GM21447 (cell line): ENCODE results near the gene SPATS2.

ENCODE experiments used
- ATAC-seq: cut with Tn5 transposase; IDR thresholded peaks from one replicate; pipeline ENCODE4 v1.9.1; 2021; ENCODE audit not compliant: unreplicated experiment

SPATS2 gene

GRCh38 chr12:49538510-49539403 lies 171.5 kb downstream of the SPATS2 start, which contains the start of gene KCNH3:
KCNH3 (plus strand) TSS chr12:49539030; CDS start chr12:49539417, 387 bp downstream.
- peak; percentile 58 for ATAC-seq

GRCh38 chr12:49539406-49540228 lies 172.4 kb downstream of the SPATS2 start:
- no peak for ATAC-seq

- no peak for ATAC-seq
These were observed 173.2 kb downstream of the SPATS2 start for GRCh38 chr12:49540229-49541139.

- ATAC-seq: no peak
These were observed 174.0 kb downstream of the SPATS2 start for GRCh38 chr12:49541140-49541861.

- ATAC-seq: no peak
These were observed 174.7 kb downstream of the SPATS2 start for GRCh38 chr12:49541911-49542505.

GRCh38 chr12:49542592-49543160 lies 175.4 kb downstream of the SPATS2 start:
- ATAC-seq: no peak

- no peak for ATAC-seq
These were observed 176.1 kb downstream of the SPATS2 start for GRCh38 chr12:49543221-49543913.

- no peak for ATAC-seq
These were observed 176.9 kb downstream of the SPATS2 start for GRCh38 chr12:49543914-49544815.

- ATAC-seq: no peak
These were observed 178.6 kb downstream of the SPATS2 start for GRCh38 chr12:49545815-49546214.

GRCh38 chr12:49546481-49546880 lies 179.2 kb downstream of the SPATS2 start:
- no peak for ATAC-seq

- ATAC-seq: no peak
These were observed 179.9 kb downstream of the SPATS2 start for GRCh38 chr12:49547090-49547690.

- ATAC-seq: no peak
These were observed 181.2 kb downstream of the SPATS2 start for GRCh38 chr12:49548481-49548821.

- ATAC-seq: no peak
These were observed 181.8 kb downstream of the SPATS2 start for GRCh38 chr12:49548822-49549648.

- no peak for ATAC-seq
These were observed 182.8 kb downstream of the SPATS2 start for GRCh38 chr12:49549735-49550692.

- ATAC-seq: no peak
These were observed 183.5 kb downstream of the SPATS2 start for GRCh38 chr12:49550693-49551252.
